MG63 (cell line): ENCODE results near the gene PPM1M. TPM values are rescaled to one million over a fixed set of nuclear protein-coding genes. Genes with fewer than 3 reads are reported as not detected.

ENCODE experiments used
- DNase-seq: peaks from one replicate; pipeline ENCODE4 v3.0.0-alpha.2; 2020
- H3K27me3 ChIP-seq: fragments of 250-450 bp; sonication (Bioruptor Pico); 2 replicates; pipeline ENCODE4 v1.5.1; 2020; ENCODE audit warnings: mild to moderate bottlenecking, moderate library complexity
- H3K36me3 ChIP-seq: fragments of 250-450 bp; sonication (Bioruptor Pico); 2 replicates; pipeline ENCODE4 v1.5.1; 2020; ENCODE audit warnings: mild to moderate bottlenecking, moderate library complexity
- H3K4me3 ChIP-seq: fragments of 250-450 bp; sonication (Bioruptor Pico); 2 replicates; pipeline ENCODE4 v1.5.1; 2020; ENCODE audit warnings: mild to moderate bottlenecking, moderate library complexity
- H3K9me3 ChIP-seq: fragments of 250-450 bp; sonication (Bioruptor Pico); 2 replicates; pipeline ENCODE4 v1.5.1; 2020; ENCODE audit warnings: mild to moderate bottlenecking, moderate library complexity
- total RNA-seq: library from RNA; depleted of rRNA; stranded (reverse); fragments of >200 nt; shearing (Covaris generic); gene quantifications from 2 replicates; pipeline ENCODE4 v1.2.3, GENCODE V29; 2014; ENCODE audit warnings: low replicate concordance; rRNA removed

Gene PPM1M
- 7.9 and 16.2 TPM in 2 replicates for total RNA-seq

- Histone ChIP-seq H3K27me3 (no peaks in the 10 kb centered on the region), H3K36me3 (peaks cover 9% of the 10 kb centered on the region)
- peak; percentile 56 for DNase-seq
Observed at GRCh38 chr3:52245322-52246263, at the start of gene PPM1M. TSS of gene PPM1M (plus strand) at chr3:52245759. CDS start at chr3:52245825, 66 bp downstream.

GRCh38 chr3:52195823-52196331 is 49.7 kb upstream of the PPM1M start:
- no peaks in the 10 kb centered on the region for H3K27me3 ChIP-seq
- DNase-seq, result peak; percentile 60
- no peaks in the 10 kb centered on the region for H3K9me3 ChIP-seq
- H3K4me3 ChIP-seq, result no peak overlapping the region
- H3K36me3 ChIP-seq, result peaks cover 3% of the 10 kb centered on the region; the same call in 1 of the 2 replicates

More at GRCh38 chr3:52245322-52246263, at the start of gene PPM1M:
- peak within 1 kb of the TSS; percentile 48 for H3K4me3 ChIP-seq
- no peaks in the 10 kb centered on the region for H3K9me3 ChIP-seq

- Histone ChIP-seq H3K4me3 (no peak overlapping the region), H3K36me3 (peaks cover 6% of the 10 kb centered on the region), H3K9me3 (no peaks in the 10 kb centered on the region), H3K27me3 (no peaks in the 10 kb centered on the region)
- DNase-seq, result no peak
Observed at GRCh38 chr3:52196977-52197376, 48.6 kb upstream of the PPM1M start.

GRCh38 chr3:52197499-52197841 is 48.1 kb upstream of the PPM1M start:
- Histone ChIP-seq H3K9me3 (no peaks in the 10 kb centered on the region), H3K36me3 (peaks cover 10% of the 10 kb centered on the region), H3K27me3 (no peaks in the 10 kb centered on the region), H3K4me3 (peak overlapping the region; percentile 88)
- DNase-seq, result no peak

- DNase-seq, result peak; percentile 80
- H3K9me3 ChIP-seq, result no peaks in the 10 kb centered on the region
- H3K4me3 ChIP-seq, result peak within 1 kb of the TSS; percentile 88
- no peaks in the 10 kb centered on the region for H3K27me3 ChIP-seq
- H3K36me3 ChIP-seq, result peaks cover 14% of the 10 kb centered on the region
Observed at GRCh38 chr3:52197842-52198625, 47.5 kb upstream of the PPM1M start, which contains the start of gene ALAS1. TSS of gene ALAS1 (plus strand) at chr3:52198160. CDS start at chr3:52199242, 1,082 bp downstream.

GRCh38 chr3:52198643-52199608 is 46.6 kb upstream of the PPM1M start:
- H3K27me3 ChIP-seq, result no peaks in the 10 kb centered on the region
- no peaks in the 10 kb centered on the region for H3K9me3 ChIP-seq

GRCh38 chr3:52200981-52201679 is 44.4 kb upstream of the PPM1M start:
- H3K27me3 ChIP-seq, result no peaks in the 10 kb centered on the region
- no peak for DNase-seq
- H3K9me3 ChIP-seq, result no peaks in the 10 kb centered on the region
- no peak overlapping the region for H3K4me3 ChIP-seq
- H3K36me3 ChIP-seq, result peaks cover 44% of the 10 kb centered on the region

More at GRCh38 chr3:52198643-52199608, 46.6 kb upstream of the PPM1M start:
- no peak for DNase-seq
- Histone ChIP-seq H3K4me3 (peak overlapping the region; percentile 88), H3K36me3 (peaks cover 21% of the 10 kb centered on the region)

GRCh38 chr3:52202384-52203077 is 43.0 kb upstream of the PPM1M start:
- Histone ChIP-seq H3K36me3 (peaks cover 49% of the 10 kb centered on the region), H3K4me3 (no peak overlapping the region), H3K27me3 (no peaks in the 10 kb centered on the region), H3K9me3 (no peaks in the 10 kb centered on the region; the same call in 1 of the 2 replicates)
- DNase-seq, result no peak

- Histone ChIP-seq H3K36me3 (peaks cover 58% of the 10 kb centered on the region), H3K4me3 (no peak overlapping the region)
- DNase-seq, result no peak
Observed at GRCh38 chr3:52203701-52204100, 41.9 kb upstream of the PPM1M start.

GRCh38 chr3:52204337-52205073 is 41.1 kb upstream of the PPM1M start:
- Histone ChIP-seq H3K4me3 (no peak overlapping the region), H3K36me3 (peaks cover 56% of the 10 kb centered on the region), H3K9me3 (no peaks in the 10 kb centered on the region; the same call in 1 of the 2 replicates), H3K27me3 (no peaks in the 10 kb centered on the region)
- peak; percentile 27 for DNase-seq

More at GRCh38 chr3:52203701-52204100, 41.9 kb upstream of the PPM1M start:
- H3K27me3 ChIP-seq, result no peaks in the 10 kb centered on the region
- no peaks in the 10 kb centered on the region; the same call in 1 of the 2 replicates for H3K9me3 ChIP-seq

GRCh38 chr3:52205727-52206372 is 39.7 kb upstream of the PPM1M start:
- Histone ChIP-seq H3K36me3 (peaks cover 62% of the 10 kb centered on the region), H3K27me3 (no peaks in the 10 kb centered on the region), H3K4me3 (no peak overlapping the region), H3K9me3 (no peaks in the 10 kb centered on the region; the same call in 1 of the 2 replicates)
- no peak for DNase-seq

GRCh38 chr3:52208556-52208955 is 37.0 kb upstream of the PPM1M start:
- Histone ChIP-seq H3K27me3 (no peaks in the 10 kb centered on the region), H3K36me3 (peaks cover 49% of the 10 kb centered on the region), H3K4me3 (no peak overlapping the region), H3K9me3 (no peaks in the 10 kb centered on the region; the same call in 1 of the 2 replicates)
- no peak for DNase-seq

GRCh38 chr3:52210037-52210436 is 35.5 kb upstream of the PPM1M start:
- peaks cover 34% of the 10 kb centered on the region for H3K36me3 ChIP-seq
- H3K27me3 ChIP-seq, result no peaks in the 10 kb centered on the region
- H3K9me3 ChIP-seq, result no peaks in the 10 kb centered on the region; the same call in 1 of the 2 replicates
- H3K4me3 ChIP-seq, result no peak overlapping the region
- DNase-seq, result no peak
